NCI-H460 (cell line): ENCODE data around the gene C1orf174. TPM values are rescaled to one million over a fixed set of nuclear protein-coding genes. Genes with fewer than 3 reads are reported as not detected.

Experiments used
- DNase-seq: peaks from one replicate; pipeline ENCODE4 v3.0.0-alpha.2; 2016; ENCODE audit warnings: low read depth; ENCODE audit errors: extremely low read depth
- total RNA-seq: library from RNA; depleted of rRNA; stranded (reverse); fragments of >200 nt; shearing (Covaris generic); gene quantifications from 2 replicates; pipeline ENCODE4 v1.2.3, GENCODE V29; 2014; rRNA removed

C1orf174 gene
- total RNA-seq, 1 experiment from 2014 or later: 25.1 TPM

- DNase-seq: no peak
Measured at GRCh38 chr1:3841491-3841890, 58.6 kb downstream of the C1orf174 start.

Other genes starting within 250 kb of the C1orf174 start
- 0.07 and 0.17 TPM in 2 replicates for gene TP73, start 247.8 kb downstream of the C1orf174 start, total RNA-seq
- gene CCDC27, start 147.8 kb downstream of the C1orf174 start, total RNA-seq: not detected in 2 replicates
- not detected in 2 replicates for gene SMIM1, start 127.5 kb downstream of the C1orf174 start, total RNA-seq
- gene LRRC47, start 103.8 kb downstream of the C1orf174 start, total RNA-seq: 19.3 and 24.6 TPM in 2 replicates
- gene CEP104, start 43.1 kb downstream of the C1orf174 start, total RNA-seq: 7.8 and 18.5 TPM in 2 replicates
- 5.8 and 7.9 TPM in 2 replicates for gene DFFB, start 42.8 kb downstream of the C1orf174 start, total RNA-seq